ENCODE data around the gene TCEAL2. TPM values are rescaled to one million over a fixed set of nuclear protein-coding genes. Genes with fewer than 3 reads are reported as not detected.

TCEAL2 gene
- total RNA-seq, 1 donor from 2014 or later = not detected

Other genes starting within 250 kb of the TCEAL2 start
- gene ZMAT1, start 193.7 kb upstream of the TCEAL2 start, total RNA-seq = 4.5 TPM
- not detected for gene TCEAL6, start 16.8 kb downstream of the TCEAL2 start, total RNA-seq
- 0.40 TPM for gene BEX5, start 30.3 kb downstream of the TCEAL2 start, total RNA-seq
- gene TCP11X1, start 89.6 kb downstream of the TCEAL2 start, total RNA-seq = not detected
- not detected for gene NXF2, start 121.5 kb downstream of the TCEAL2 start, total RNA-seq

All from left ventricle myocardium superior (tissue), 1 donor.